B cell (primary cell): Measurements from ENCODE around the gene DGKA. TPM values are rescaled to one million over a fixed set of nuclear protein-coding genes. Genes with fewer than 3 reads are reported as not detected.
"Not testable (repeated sequence)": the region's sequence is repeated elsewhere in the genome, so short reads cannot be mapped to it uniquely, and the experiment has no call there.

ENCODE experiments used
- ATAC-seq: fragments of 200-7000 bp; cut with Tn5 transposase; one replicate; pipeline ENCODE4 v1.10.0; 2021; ENCODE audit warnings: low read depth, mild to moderate bottlenecking, moderate number of reproducible peaks, moderate library complexity
- CTCF ChIA-PET: fragments of 350-600 bp; sonication (Branson Sonifier 250); formaldehyde crosslinking; loops from one replicate; lab custom pipeline; 2021; ENCODE audit warnings: antibody characterized with exemption, inconsistent platforms; lab: Charles Lee
- POLR2A ChIA-PET: fragments of 350-600 bp; sonication (Branson Sonifier 250); formaldehyde crosslinking; loops from one replicate; lab custom pipeline; 2021; ENCODE audit warnings: antibody characterized with exemption; lab: Charles Lee
- DNase-seq: peaks from one replicate; pipeline ENCODE4 v3.0.0; 2013
- H2AFZ ChIP-seq: 2 replicates; pipeline ENCODE4 v1.6.1; 2012; ENCODE audit warnings: mild to moderate bottlenecking, low read depth, low read length; ENCODE audit not compliant: insufficient read depth, poor library complexity, severe bottlenecking
- H3K27ac ChIP-seq, 2 donors: 1 replicate in 1 of 2; 2 replicates in 1 of 2; pipeline ENCODE4 v1.5.1; 2012 to 2013; ENCODE audit warnings: low read length in 2 of 2, mild to moderate bottlenecking in 2 of 2, moderate library complexity in 1 of 2
- H3K27me3 ChIP-seq, 4 experiments: fragments of 200-600 bp in 1 of 4; sonication (generic) in 1 of 4; replicated peaks in 1 of 4; 1 replicate in 2 of 4; 2 replicates in 2 of 4; pipeline versions ENCODE4 v1.6.1 to v1.7.0; 2013 to 2016; ENCODE audit warnings: low read length in 3 of 4, mild to moderate bottlenecking in 2 of 4, mixed read lengths in 1 of 4, moderate library complexity in 1 of 4; ENCODE audit not compliant: insufficient read depth in 4 of 4, control insufficient read depth in 3 of 4; ENCODE audit errors: control extremely low read depth in 1 of 4
- H3K36me3 ChIP-seq, 2 experiments: replicated peaks in 1 of 2; 1 replicate in 1 of 2; 2 replicates in 1 of 2; pipeline versions ENCODE4 v1.6.1 to v1.7.1; 2013; ENCODE audit warnings: low read length in 1 of 2; ENCODE audit not compliant: insufficient read depth in 2 of 2, control insufficient read depth in 1 of 2; ENCODE audit errors: control extremely low read depth in 1 of 2, extremely low read depth in 1 of 2
- H3K4me1 ChIP-seq, 2 donors: fragments of 200-600 bp in 1 of 2; sonication (generic) in 1 of 2; 1 replicate in 1 of 2; 2 replicates in 1 of 2; pipeline versions ENCODE4 v1.5.1 to v1.6.1; 2013 to 2017; ENCODE audit warnings: low read length in 2 of 2; ENCODE audit not compliant: control insufficient read depth in 2 of 2, insufficient read depth in 2 of 2
- H3K4me2 ChIP-seq: replicated peaks from 2 replicates; pipeline ENCODE3; 2012; ENCODE audit warnings: mild to moderate bottlenecking, low read depth, low read length; ENCODE audit not compliant: poor library complexity, severe bottlenecking
- H3K4me3 ChIP-seq, 5 experiments: fragments of 200-600 bp in 1 of 5; sonication (generic) in 1 of 5; 1 replicate in 3 of 5; 2 replicates in 2 of 5; pipeline versions ENCODE4 v1.5.1 to v1.7.0; 2011 to 2016; ENCODE audit warnings: low read length in 4 of 5, mild to moderate bottlenecking in 4 of 5, low read depth in 2 of 5, control low read depth in 1 of 5, moderate library complexity in 1 of 5; ENCODE audit not compliant: insufficient read depth in 1 of 5; ENCODE audit errors: control extremely low read depth in 1 of 5, extremely low read depth in 1 of 5
- H3K79me2 ChIP-seq: fragments of 200-600 bp; sonication (generic); one replicate; pipeline ENCODE4 v1.6.0; 2016; ENCODE audit warnings: low read length; ENCODE audit not compliant: control insufficient read depth, insufficient read depth
- H3K9ac ChIP-seq: fragments of 200-600 bp; sonication (generic); 2 replicates; pipeline ENCODE4 v1.6.1; 2017; ENCODE audit warnings: mild to moderate bottlenecking, low read length, moderate library complexity
- H3K9me3 ChIP-seq, 3 donors: one replicate each; pipeline versions ENCODE4 v1.6.1 to v1.7.1; 2013; ENCODE audit warnings: low read length in 2 of 3; ENCODE audit not compliant: control insufficient read depth in 2 of 3, insufficient read depth in 1 of 3; ENCODE audit errors: control extremely low read depth in 1 of 3
- H4K20me1 ChIP-seq: 2 replicates; pipeline ENCODE4 v1.6.0; 2012; ENCODE audit warnings: mild to moderate bottlenecking, low read length; ENCODE audit not compliant: insufficient read depth, control insufficient read depth, poor library complexity, severe bottlenecking
- H3K27ac Mint-ChIP-seq: one replicate; pipeline ENCODE4 v1.8.0; 2021; ENCODE audit warnings: mixed read lengths
- H3K27me3 Mint-ChIP-seq: one replicate; pipeline ENCODE4 v1.8.0; 2021; ENCODE audit warnings: mixed read lengths
- H3K4me1 Mint-ChIP-seq: one replicate; pipeline ENCODE4 v1.8.0; 2021; ENCODE audit warnings: mixed read lengths
- H3K4me3 Mint-ChIP-seq: one replicate; pipeline ENCODE4 v1.8.0; 2021; ENCODE audit warnings: mixed read lengths
- H3K9me3 Mint-ChIP-seq: one replicate; pipeline ENCODE4 v1.8.0; 2022; ENCODE audit warnings: mixed read lengths; ENCODE audit not compliant: insufficient read depth
- CTCF ChIP-seq: fragments of 200-600 bp; IDR thresholded peaks from one replicate; pipeline ENCODE4 v1.8.0; 2022; ENCODE audit warnings: antibody characterized with exemption, mild to moderate bottlenecking
- EZH2 ChIP-seq: IDR thresholded peaks from 2 replicates; pipeline ENCODE4 v1.6.1; 2012; ENCODE audit warnings: borderline replicate concordance, low read depth, mild to moderate bottlenecking, moderate library complexity, low read length; ENCODE audit not compliant: insufficient read depth, poor library complexity, severe bottlenecking
- WGBS: methylation state at CpG from one replicate; pipeline ENCODE4 v1.1.5; 2013; ENCODE audit warnings: missing lambda C conversion rate; ENCODE audit not compliant: insufficient coverage; 5-methylcytosine and 5-hydroxymethylcytosine counted together
- intact Hi-C: fragments of 100-400 bp; cut with micrococcal nuclease; formaldehyde crosslinking; loops from one replicate; pipeline ENCODE4 v1.10.0; 2022
- polyA plus RNA-seq: library from polyadenylated mRNA; depleted of rRNA; stranded (reverse); fragments of >200 nt; gene quantifications from 2 replicates; pipeline ENCODE4 v1.2.3, GENCODE V29; 2012
- total RNA-seq, 2 donors: library from RNA; stranded (reverse); fragments of 120-200 nt in 1 of 2; gene quantifications; 1 replicate in 1 of 2; 2 replicates in 1 of 2; pipeline versions ENCODE4 v1.2.3 to v1.2.4, GENCODE V29; 2013 to 2022

The DGKA gene
- total and polyA plus RNA-seq, 2 donors (not counting 1 experiment from before 2014, with no cell fraction given): 238 to 269 TPM

- Histone ChIP-seq H3K9me3 (no peaks in the 10 kb centered on the region), H3K27me3 (no peaks in the 10 kb centered on the region), H3K4me2 (no peak overlapping the region), H3K79me2 (peaks cover 35% of the 10 kb centered on the region), H3K4me1 (peaks cover 23% of the 10 kb centered on the region in 2 donors), H3K9ac (no peak overlapping the region), H4K20me1 (peaks cover 19% of the 10 kb centered on the region), H3K36me3 (peaks cover 8 to 22% of the 10 kb centered on the region in 2 experiments), H2AFZ (no peak overlapping the region), H3K4me3 (no peak overlapping the region), H3K27ac (no peak overlapping the region)
- ChIA-PET CTCF (interaction anchor here (0.8 to 2.8 kb wide), 8 partner anchors 9 to 247 kb away, joined by 3 to 19 read pairs (median 5); partner anchors contain the start of gene SUOX), POLR2A (interaction anchor here (0.7 kb wide), 1 partner anchor 11 kb away, joined by 3 read pairs; the partner anchor contains the start of gene RAB5B)
- Mint-ChIP-seq H3K4me3 (no peak overlapping the region), H3K27me3 (no peaks in the 10 kb centered on the region), H3K9me3 (no peaks in the 10 kb centered on the region), H3K4me1 (peaks cover 20% of the 10 kb centered on the region), H3K27ac (no peak overlapping the region)
- intact Hi-C loops: no loop called here
- ATAC-seq (no peak), DNase-seq (no peak)
- TF ChIP-seq CTCF: no peak
- no peak for TF ChIP-seq EZH2
- 100% methylated on average over 1 of the region's 2 CpGs for WGBS
These were observed 53.9 kb downstream of the DGKA start for GRCh38 chr12:55984861-55985260.

- Mint-ChIP-seq H3K4me3 (no peak overlapping the region), H3K27me3 (no peaks in the 10 kb centered on the region), H3K27ac (no peak overlapping the region), H3K9me3 (no peaks in the 10 kb centered on the region), H3K4me1 (peaks cover 20% of the 10 kb centered on the region)
- peaks cover 23% of the 10 kb centered on the region in 2 donors for H3K4me1 ChIP-seq
- H3K79me2 ChIP-seq: peaks cover 31% of the 10 kb centered on the region
- no peaks in the 10 kb centered on the region for H3K27me3 ChIP-seq
- DNase-seq (no peak), ATAC-seq (no peak)
- intact Hi-C loops: no loop called here
- POLR2A ChIA-PET: no interaction called here
- H4K20me1 ChIP-seq: peaks cover 16% of the 10 kb centered on the region
- no peak overlapping the region for H3K27ac ChIP-seq
- no peak overlapping the region for H3K9ac ChIP-seq
- H3K4me3 ChIP-seq: no peak overlapping the region
- H3K36me3 ChIP-seq: peaks cover 9 to 25% of the 10 kb centered on the region in 2 experiments
- TF ChIP-seq CTCF (no peak), EZH2 (no peak)
- H2AFZ ChIP-seq: no peak overlapping the region
- no peaks in the 10 kb centered on the region for H3K9me3 ChIP-seq
- CTCF ChIA-PET: interaction anchor here (1.1 to 2.4 kb wide), 6 partner anchors 10 to 247 kb away, joined by 3 to 10 read pairs (median 5); partner anchors contain the start of genes RAB5B and SUOX
- WGBS: no CpG with 5 or more reads among the region's 4 CpGs
- no peak overlapping the region for H3K4me2 ChIP-seq
These were observed 54.4 kb downstream of the DGKA start for GRCh38 chr12:55985341-55985740.

- whole genome bisulfite sequencing: 98% methylated on average over 5 of the region's 7 CpGs
- H3K9me3 ChIP-seq, H3K27ac Mint-ChIP-seq, H3K4me3 Mint-ChIP-seq, H3K4me2 ChIP-seq, POLR2A ChIA-PET, H3K27me3 Mint-ChIP-seq, H3K9ac ChIP-seq, H2AFZ ChIP-seq, H3K4me3 ChIP-seq, DNase-seq, H3K9me3 Mint-ChIP-seq, H3K27ac ChIP-seq, H3K27me3 ChIP-seq, ATAC-seq, intact Hi-C loops: not testable (repeated sequence)
- CTCF ChIA-PET: interaction anchor here (1.1 to 2.4 kb wide), 4 partner anchors 10 to 44 kb away, joined by 3 to 10 read pairs (median 4); partner anchors contain the start of gene RAB5B
- H3K4me1 Mint-ChIP-seq: peaks cover 18% of the 10 kb centered on the region
- Histone ChIP-seq H3K79me2 (peaks cover 27% of the 10 kb centered on the region), H4K20me1 (peaks cover 14% of the 10 kb centered on the region), H3K36me3 (peaks cover 6 to 32% of the 10 kb centered on the region in 2 experiments), H3K4me1 (peaks cover 23% of the 10 kb centered on the region in 2 donors)
These were observed 55.0 kb downstream of the DGKA start for GRCh38 chr12:55985976-55986375.
